Activated T-cell treated with anti-CD3 and anti-CD28 coated beads for 48 hours (primary cell): ENCODE measurements around the gene AOPEP.
"Not testable (repeated sequence)": the region's sequence is repeated elsewhere in the genome, so short reads cannot be mapped to it uniquely, and the experiment has no call there.

Experiments
- DNase-seq: peaks from one replicate; pipeline ENCODE4 v3.0.0-alpha.2; 2020; ENCODE audit warnings: low read depth

The AOPEP gene

GRCh38 chr9:94818178-94818541 is 91.7 kb downstream of the AOPEP start:
- DNase-seq, result no peak

GRCh38 chr9:94819161-94819687 is 92.7 kb downstream of the AOPEP start:
- no peak for DNase-seq

GRCh38 chr9:94821098-94821887 is 94.8 kb downstream of the AOPEP start:
- no peak for DNase-seq

- DNase-seq, result no peak
Measured at GRCh38 chr9:94822273-94822672, 95.8 kb downstream of the AOPEP start.

- no peak for DNase-seq
Measured at GRCh38 chr9:94823710-94824109, 97.2 kb downstream of the AOPEP start.

GRCh38 chr9:94824411-94824810 is 97.9 kb downstream of the AOPEP start:
- no peak for DNase-seq

GRCh38 chr9:94824913-94825610 is 98.6 kb downstream of the AOPEP start:
- no peak for DNase-seq

GRCh38 chr9:94825611-94825958 is 99.1 kb downstream of the AOPEP start:
- DNase-seq, result no peak

- DNase-seq, result no peak
Measured at GRCh38 chr9:94826044-94826443, 99.5 kb downstream of the AOPEP start.

GRCh38 chr9:94826644-94827410 is 100.3 kb downstream of the AOPEP start:
- DNase-seq, result no peak

- DNase-seq, result no peak
Measured at GRCh38 chr9:94827584-94828304, 101.2 kb downstream of the AOPEP start.

GRCh38 chr9:94829380-94830070 is 103.0 kb downstream of the AOPEP start:
- no peak for DNase-seq

GRCh38 chr9:94830071-94830604 is 103.6 kb downstream of the AOPEP start:
- DNase-seq, result not testable (repeated sequence)

- no peak for DNase-seq
Measured at GRCh38 chr9:94833802-94834201, 107.3 kb downstream of the AOPEP start.

- no peak for DNase-seq
Measured at GRCh38 chr9:94837404-94837803, 110.9 kb downstream of the AOPEP start.

GRCh38 chr9:94839398-94839797 is 112.9 kb downstream of the AOPEP start:
- DNase-seq, result no peak

GRCh38 chr9:94840738-94841137 is 114.2 kb downstream of the AOPEP start:
- DNase-seq, result no peak

GRCh38 chr9:94843134-94843533 is 116.6 kb downstream of the AOPEP start:
- no peak for DNase-seq

GRCh38 chr9:94846739-94847138 is 120.2 kb downstream of the AOPEP start:
- no peak for DNase-seq

GRCh38 chr9:94847486-94847885 is 121.0 kb downstream of the AOPEP start:
- no peak for DNase-seq

GRCh38 chr9:94848791-94849190 is 122.3 kb downstream of the AOPEP start:
- DNase-seq, result not testable (repeated sequence)
